ENCODE measurements around the gene CMTM4.
A peak's percentile ranks its signal among the peaks of the same experiment; 100 is the strongest.
"Not testable (repeated sequence)": the region's sequence is repeated elsewhere in the genome, so short reads cannot be mapped to it uniquely, and the experiment has no call there.

Gene CMTM4

DNA sequence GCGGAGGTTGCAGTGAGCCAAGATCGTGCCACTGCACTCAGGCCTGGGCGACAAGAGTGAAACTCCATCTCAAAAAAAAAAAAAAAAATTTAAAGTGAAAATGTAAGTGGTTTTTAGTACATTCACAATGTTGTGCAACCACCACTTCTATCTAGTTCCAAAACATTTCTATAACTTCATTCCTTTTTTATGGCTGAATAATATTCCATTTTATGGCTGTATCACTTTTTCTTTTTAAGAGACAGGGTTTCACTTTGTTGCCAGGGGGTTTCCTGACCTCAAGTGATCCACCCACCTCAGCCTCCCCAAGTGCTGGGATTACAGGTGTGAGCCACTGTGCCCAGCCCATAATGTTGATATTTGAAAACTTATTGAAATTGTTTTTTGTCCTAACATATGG is 103.7 kb downstream of the CMTM4 start:
- no peak for DNase-seq (ENCODE audit: low spot score)

DNA sequence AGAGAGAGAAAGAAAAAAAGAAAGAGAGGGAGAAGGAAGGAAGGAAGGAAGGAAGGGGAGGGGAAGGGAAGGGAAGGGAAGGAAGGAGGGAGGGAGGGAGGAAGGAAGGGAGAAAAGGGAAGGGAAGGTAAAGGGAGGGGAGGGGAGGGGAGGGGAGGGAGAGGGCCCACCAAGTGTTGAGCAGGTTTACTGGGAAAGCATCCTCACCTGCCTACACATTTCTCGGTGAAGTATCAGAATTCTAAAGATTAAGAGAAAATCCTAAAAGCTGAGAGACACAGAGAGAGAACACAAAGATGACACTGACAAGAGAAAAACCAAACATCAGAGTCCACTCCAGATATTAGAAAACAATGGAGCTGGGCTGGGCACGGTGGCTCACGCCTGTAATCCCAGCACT is 104.3 kb downstream of the CMTM4 start:
- no peak for DNase-seq (ENCODE audit: low spot score)

DNA sequence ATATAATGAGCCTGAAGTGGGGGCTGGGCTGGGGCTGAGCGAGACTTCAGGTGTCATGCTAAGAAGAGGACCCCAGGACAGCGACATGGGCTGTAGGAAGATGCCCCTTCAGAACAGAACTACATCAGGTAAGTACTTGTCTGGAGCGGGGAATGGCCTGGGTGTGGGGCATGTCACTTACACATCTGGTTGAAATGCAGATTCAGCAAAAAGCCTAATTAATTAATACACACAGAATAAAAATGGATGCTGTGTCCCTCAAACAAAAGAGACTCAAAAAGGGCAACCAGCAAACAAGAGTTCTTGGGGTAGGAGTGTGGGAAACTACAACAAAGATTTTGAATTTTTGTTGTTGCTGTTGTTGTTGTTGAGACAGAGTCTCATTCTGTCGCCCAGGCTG is 105.5 kb downstream of the CMTM4 start:
- no peak for DNase-seq (ENCODE audit: low spot score)

GRCh38 chr16:66590322-66590721 is 106.2 kb downstream of the CMTM4 start:
- no peak for DNase-seq (ENCODE audit: low spot score)

- peak; percentile 46 for DNase-seq (ENCODE audit: low spot score)
Observed at GRCh38 chr16:66588981-66589713, 107.4 kb downstream of the CMTM4 start.

- no peak for DNase-seq (ENCODE audit: low spot score)
Observed at GRCh38 chr16:66587881-66588600, 108.5 kb downstream of the CMTM4 start.

GRCh38 chr16:66585481-66586239 is 110.9 kb downstream of the CMTM4 start:
- no peak for DNase-seq (ENCODE audit: low spot score)

GRCh38 chr16:66581246-66581952 is 115.1 kb downstream of the CMTM4 start:
- no peak for DNase-seq (ENCODE audit: low spot score)

- DNase-seq (ENCODE audit: low spot score), result no peak
Observed at GRCh38 chr16:66580605-66581209, 115.8 kb downstream of the CMTM4 start.

GRCh38 chr16:66578651-66579531 is 117.7 kb downstream of the CMTM4 start, which contains the start of gene CMTM2:
Gene CMTM2 (plus strand): TSS chr16:66579463. CDS start chr16:66579608, 145 bp downstream.
- DNase-seq (ENCODE audit: low spot score), result no peak

- no peak for DNase-seq (ENCODE audit: low spot score)
Observed at GRCh38 chr16:66576296-66576695, 120.2 kb downstream of the CMTM4 start.

DNA sequence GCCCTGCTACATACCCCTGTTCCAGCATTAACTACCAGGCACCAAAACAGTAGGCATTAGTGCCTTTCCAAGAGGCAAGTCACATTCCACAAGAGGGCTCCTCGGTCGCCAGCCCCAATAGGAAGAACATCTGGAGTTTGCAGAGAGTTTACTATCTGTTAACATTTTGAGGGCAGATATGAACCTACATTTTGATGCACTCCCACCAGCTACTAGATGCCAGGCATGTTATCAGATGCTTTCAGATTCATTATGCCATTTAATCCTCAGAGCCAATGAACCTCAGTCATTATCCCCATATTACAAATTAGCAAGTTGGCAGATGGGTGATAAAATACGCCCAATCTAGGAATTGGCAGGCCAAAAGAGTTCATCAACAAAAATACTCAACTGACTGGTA is 121.5 kb downstream of the CMTM4 start:
- no peak for DNase-seq (ENCODE audit: low spot score)

GRCh38 chr16:66574531-66574930 is 122.0 kb downstream of the CMTM4 start:
- no peak for DNase-seq (ENCODE audit: low spot score)

DNA sequence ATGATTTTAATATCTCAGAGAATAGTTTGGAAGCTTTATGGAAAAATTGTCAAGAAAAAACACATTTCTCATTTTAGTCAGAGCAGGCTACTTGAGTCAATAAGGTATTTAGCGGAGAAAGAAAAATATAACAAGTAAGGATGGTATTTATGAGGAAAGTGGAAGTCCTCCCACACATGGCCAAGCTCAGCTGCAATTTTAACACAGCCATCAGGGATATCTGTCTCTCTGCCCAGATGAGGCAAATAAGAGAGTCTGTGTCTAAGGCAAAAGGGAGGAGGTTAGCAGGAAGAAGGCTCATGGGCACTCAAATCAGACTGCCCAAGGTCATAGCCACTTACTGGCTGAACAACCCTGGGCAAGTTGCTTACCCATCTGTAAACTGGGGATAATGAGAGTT is 122.5 kb downstream of the CMTM4 start:
- no peak for DNase-seq (ENCODE audit: low spot score)

GRCh38 chr16:66572356-66572755 is 124.2 kb downstream of the CMTM4 start:
- no peak for DNase-seq (ENCODE audit: low spot score)

DNA sequence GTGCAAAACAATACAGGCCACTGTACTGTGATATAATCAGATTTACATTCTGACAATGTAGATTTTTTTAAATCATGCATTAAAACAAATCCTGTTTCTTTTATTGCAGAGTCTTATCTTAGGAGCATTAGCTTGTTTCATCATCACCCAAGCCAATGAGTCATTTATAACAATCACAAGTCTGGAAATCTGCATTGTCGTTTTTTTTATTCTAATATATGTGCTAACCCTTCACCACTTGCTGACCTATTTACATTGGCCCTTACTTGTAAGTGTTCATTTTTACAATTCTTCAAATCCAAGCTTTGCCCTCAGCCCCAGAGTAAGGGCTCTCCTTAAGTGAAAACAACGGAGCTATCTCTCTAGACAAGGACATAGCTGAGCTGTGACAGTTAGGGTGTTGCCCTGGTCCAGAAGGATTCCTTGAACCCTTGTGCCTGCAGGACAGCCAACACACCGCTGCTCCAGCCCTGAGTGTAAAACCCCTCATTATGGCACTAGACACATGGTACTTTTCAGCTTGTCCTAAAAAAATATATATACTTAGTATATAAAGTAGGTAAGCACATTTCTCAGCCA is 126.6 kb downstream of the CMTM4 start:
- DNase-seq (ENCODE audit: low spot score), result peak; percentile 24

DNA sequence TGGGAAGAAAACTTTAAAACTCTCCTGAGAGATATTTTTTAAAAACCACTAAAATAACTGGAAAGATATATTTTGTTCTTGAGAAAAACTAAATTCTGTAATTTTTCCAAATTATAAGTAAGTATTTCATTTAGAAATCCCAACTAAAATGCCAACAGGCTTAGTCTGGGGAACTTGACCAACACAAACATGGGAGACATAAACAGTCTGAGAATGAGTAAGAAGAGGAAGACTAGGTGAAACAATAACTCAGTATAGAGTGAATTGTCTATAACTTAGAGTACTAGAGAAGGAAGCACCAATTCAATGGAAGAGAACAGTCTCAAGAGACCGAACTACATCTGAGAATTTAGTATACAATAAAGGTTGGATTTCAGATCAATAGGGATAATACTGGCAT is 127.4 kb downstream of the CMTM4 start:
- no peak for DNase-seq (ENCODE audit: low spot score)

- DNase-seq (ENCODE audit: low spot score), result no peak
Observed at GRCh38 chr16:66568355-66568754, 128.2 kb downstream of the CMTM4 start.

- not testable (repeated sequence) for DNase-seq (ENCODE audit: low spot score)
Observed at GRCh38 chr16:66567270-66567669, 129.3 kb downstream of the CMTM4 start.

All from RKO (cell line).